Dedifferentiated amniotic fluid mesenchymal stem cell (primary cell): ENCODE measurements around the gene XKR3.
"Not testable (repeated sequence)": the region's sequence is repeated elsewhere in the genome, so short reads cannot be mapped to it uniquely, and the experiment has no call there.

Experiments
- DNase-seq: peaks from one replicate; pipeline ENCODE4 v3.0.0-alpha.2; 2016; ENCODE audit errors: extremely low spot score

XKR3 gene

DNA sequence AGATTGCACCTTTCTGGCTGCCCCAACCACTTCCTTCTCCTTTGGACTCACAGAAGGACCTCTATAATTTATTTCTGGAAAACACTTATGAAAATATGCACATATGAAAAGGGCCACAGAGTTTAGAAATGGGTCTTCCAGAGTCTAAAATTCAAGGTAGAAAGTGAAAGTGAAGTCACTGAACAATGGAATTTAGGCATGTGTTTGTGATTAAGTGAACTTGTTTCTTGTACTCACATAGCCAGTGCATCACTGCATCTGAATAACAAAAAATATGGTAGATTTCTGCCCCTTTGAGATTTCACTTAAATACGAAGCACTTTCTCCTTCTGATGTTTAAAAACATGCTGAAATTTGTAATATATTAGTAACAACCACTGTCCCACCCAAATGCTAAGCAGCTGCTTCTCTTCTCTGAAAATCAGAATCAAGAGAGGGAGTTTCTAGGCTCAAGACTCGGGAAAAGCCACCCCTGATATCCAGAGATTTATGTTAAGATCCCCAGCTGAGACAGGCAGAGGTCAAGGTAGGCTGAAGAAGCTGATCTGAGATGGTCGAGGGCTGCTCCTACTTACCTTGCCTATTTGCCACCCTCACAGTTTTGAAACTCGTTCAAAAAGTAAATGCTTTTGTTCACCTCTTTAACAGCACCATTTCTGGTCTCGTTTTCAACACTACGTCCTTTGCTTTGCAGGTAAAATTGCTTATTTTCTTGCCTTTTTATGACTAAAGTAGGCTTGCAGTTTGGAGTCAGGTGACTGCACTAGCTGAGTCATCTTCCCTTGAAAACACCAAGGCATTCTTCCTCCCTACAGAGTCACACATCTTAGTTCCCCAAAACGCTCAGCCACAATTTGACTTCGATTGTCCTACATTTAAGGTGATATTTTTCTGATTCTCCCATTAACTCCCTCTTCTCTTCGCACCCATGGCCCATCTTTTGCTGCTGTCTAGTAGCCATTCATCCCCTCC, at the start of gene XKR3:
Gene XKR3 (minus strand): TSS at position 696 of the 972 bp plus-strand sequence. CDS start 17,338 bp downstream, outside the sequence.
- no peak for DNase-seq

DNA sequence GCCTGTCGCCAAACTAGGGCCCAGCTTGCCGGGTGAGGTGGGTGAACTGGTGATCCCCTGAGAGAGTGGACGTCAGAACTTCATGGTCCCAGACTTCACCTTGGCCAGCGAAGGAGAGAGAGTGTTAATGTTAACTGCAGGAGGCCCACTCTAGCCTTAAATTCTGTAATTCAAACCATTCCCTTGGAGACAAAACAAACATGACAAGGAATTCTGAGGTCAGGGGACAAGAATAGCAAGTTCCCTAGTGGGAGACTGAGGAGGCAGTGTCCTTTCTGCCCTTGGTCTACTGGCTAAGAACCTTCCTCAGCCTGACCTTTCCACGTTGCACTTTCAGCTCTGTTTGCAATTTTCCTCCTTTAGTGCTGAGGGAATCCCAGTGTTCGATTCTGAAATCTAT, 44.4 kb upstream of the XKR3 start:
- not testable (repeated sequence) for DNase-seq

DNA sequence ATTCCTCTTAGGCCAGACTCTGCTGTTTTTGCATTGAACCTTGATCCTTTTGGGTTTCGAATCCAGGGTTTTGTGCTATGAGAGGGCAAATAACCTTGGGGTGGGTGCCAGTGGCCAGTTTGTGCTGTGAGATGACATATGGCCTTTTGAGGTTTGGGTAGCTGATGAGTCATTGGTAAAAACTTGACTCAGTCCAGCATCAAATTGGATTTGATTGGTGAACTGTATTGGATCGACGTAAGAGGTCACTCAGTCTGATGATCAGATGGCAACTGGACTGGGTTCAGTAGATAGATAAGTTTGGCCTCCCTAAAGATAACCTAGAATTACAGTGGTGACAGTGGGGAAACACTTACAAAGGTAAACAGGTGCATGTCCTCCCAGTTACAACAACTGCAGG, 41.0 kb upstream of the XKR3 start:
- DNase-seq = no peak

DNA sequence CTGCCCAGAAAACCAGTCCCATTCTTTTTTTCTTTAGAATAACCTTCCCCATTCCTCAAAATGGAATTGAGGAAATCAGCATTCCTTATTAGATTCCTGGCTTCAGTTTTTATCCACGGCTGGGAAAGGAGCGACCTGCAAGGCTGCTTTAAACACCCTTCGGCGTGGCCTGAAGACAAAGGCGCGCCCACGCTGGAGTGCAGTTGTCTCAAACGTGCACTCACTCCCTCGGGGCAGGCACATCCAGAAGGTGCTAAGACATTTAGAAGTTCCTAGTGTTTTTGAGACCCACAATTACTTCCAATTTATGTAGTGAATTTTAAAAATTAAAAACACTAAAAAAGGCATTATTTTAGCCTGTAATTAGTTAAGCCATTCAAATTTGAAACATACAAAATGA, 31.6 kb upstream of the XKR3 start:
- not testable (repeated sequence) for DNase-seq

DNA sequence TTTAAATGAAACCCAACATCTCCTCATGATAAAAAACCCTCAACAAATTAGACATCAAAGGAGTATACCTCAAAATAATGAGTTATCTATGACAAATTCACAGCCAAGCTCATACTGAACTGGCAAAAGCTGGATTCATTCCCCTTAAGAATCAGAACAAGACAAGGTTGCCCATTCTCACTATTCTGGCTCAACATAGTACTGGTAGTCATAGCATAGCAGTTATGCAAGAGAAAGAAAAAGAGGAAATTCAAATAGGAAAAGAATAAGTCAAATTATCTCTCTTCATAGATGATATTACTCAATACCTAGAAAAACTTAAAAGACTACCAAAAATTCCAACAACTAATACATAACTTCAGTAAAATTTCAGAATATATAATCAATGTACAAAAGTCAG, 29.4 kb upstream of the XKR3 start:
- DNase-seq = no peak

DNA sequence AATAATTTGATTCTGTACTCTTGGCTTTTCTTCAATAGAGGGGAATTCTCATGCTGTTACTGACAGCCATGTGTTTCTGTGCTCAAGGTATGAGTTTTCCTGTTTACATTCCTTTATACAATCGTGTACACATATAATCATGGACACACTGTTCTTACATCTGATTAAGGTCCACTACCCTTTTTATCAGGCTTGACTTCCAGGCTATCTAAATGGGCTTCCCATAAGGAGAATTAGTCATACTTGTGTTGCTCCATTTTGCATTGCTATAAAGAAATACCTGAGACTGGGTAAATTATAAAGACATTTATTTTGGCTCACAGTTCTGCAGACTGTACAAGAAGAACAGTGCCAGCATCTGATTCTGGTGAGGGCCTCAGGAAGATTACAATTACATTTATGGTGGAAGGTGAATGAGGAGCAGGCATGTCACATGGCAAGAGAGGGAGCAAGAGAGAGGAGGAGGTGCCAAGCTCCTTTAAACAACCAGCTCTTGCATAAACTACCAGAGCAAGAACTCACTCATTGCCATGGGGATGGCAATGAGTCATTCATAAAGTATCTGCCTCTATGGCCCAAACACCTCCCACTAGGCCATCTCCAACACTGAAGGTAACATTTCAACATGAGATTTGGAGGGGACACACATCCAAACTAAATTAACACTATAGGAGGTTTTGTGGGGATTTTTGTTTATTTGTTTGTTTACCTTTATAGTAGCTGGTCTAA, 26.2 kb upstream of the XKR3 start:
- not testable (repeated sequence) for DNase-seq

DNA sequence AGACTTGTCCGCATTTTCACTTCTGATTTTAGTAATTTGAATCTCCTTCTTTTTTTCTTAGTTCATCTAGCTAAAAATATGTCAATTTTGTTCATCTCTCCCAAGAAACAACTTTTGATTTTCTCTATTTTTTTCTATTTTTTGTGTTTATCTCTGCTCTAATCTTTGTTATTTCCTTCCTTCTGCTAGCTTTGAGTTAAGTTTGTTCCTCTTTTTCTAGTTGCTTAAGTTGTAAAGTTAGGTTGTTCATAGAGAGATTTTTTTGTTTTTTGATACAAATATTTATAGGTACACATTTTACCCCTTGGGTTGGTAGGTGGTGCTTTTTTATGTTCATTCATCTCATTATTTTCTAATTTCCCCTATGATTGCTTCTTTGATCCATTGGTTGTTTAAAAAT, 22.1 kb upstream of the XKR3 start:
- no peak for DNase-seq

DNA sequence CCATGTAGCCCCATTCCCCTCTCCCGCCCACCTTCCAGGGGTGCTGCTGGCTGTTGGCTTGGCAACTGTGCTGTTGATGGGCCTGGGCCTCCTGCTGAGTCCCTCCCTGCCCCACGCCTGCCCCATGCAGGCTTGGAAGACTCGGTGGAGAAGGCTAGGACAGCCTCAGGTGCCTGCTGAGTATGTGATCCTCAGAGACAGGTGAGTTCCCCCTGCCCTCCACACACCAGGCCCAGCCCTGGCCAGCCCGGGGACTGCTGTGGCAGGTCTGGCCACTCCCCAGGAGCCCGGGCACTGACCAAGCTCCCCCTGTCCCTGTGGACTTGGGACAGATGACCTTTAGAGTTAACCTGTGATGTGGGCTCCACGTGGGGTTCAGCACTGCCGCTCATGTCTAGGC, 20.7 kb upstream of the XKR3 start:
- no peak for DNase-seq

DNA sequence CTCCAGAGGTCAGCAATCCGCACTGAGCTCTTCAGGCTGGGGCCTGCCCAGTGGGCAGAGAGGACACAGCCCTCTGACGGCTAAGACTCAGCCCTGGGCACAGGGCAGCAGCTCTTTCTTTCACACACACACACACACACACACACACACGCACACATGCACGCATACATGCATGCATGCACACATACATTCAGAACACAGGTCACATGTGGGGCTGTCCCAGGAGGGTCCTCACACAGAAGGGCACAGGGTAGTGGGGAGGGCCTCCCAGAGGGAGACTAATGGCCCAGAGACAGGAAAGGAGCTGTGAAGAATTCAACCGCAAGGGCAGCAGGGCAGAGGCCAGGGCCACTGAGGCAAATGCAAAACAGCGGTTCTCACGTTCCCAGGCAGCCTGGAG, 20.3 kb upstream of the XKR3 start:
- no peak for DNase-seq

DNA sequence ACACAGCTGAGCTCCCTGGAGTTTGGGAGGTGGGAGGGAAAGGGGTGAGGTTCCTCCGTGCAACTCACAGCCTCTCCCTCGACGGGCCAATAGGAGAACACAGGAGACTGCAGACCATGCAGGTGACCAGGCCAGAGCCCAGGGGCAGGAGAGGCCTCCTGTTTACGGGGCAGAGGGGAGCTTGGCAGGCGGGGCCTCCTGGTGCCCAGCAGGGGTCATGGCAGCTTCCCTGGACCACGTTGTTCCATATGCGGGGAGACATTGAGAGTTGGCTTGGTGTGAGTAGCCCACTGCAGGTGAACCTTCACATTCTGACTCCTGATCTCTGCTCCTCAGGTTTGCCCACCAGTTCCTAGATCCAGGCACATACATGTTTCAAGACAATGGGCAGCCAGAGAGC, 19.3 kb upstream of the XKR3 start:
- no peak for DNase-seq

DNA sequence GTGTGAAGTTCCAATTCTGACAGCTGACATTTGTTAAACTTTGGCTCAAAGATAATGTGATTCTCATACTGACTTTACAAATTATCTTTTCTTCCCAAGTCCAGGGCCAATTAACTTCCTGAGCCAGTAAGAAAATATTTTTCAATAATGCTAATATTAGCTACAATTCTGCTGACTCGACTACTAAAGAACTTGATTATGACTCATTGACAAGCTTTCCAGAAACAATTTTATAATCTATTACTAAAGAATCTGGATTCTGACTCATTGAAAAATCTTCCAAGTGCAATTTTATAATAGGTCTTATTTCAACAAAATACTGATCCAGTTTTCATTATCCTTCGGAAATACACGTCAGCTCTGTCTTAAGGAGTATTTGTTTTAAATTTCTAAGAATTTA, 12.9 kb upstream of the XKR3 start:
- no peak for DNase-seq

DNA sequence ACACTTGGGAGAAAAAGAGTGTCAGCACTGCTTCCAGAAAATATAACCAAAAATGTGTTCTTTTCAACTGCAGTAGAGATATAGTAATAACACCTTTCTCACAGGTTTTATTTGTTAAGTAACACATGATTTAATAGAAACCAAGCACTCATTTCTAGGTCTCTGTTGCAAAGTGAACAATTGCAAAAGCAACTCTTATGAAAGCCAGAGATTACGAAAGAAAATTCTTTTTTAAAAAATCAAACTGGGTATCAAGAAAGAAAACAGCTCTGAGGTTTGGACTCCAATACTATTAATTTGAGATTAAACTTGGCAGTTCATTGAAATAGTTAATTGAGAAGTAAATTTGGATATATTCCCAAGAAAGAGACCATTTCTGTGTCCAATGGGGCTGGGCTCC, 9.8 kb upstream of the XKR3 start:
- no peak for DNase-seq

DNA sequence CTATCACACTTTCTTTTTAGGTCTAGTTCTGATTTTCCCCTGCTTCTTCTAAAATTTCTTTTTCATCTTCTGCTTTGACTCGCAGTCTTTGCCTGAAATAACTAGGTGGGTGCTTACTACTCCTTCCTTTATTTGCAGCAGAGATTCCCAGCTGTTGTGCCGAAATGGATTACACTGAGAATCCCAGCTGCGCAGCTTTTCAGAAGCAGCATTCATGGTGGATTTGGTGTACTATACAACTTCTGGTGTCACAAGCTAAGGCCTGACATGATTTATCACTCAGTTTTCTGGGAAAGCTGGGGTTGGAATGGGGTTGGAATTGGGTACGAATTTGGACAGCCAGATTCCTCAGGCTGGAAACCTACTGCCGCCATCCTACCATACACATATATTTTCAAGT, 6.0 kb upstream of the XKR3 start:
- no peak for DNase-seq

DNA sequence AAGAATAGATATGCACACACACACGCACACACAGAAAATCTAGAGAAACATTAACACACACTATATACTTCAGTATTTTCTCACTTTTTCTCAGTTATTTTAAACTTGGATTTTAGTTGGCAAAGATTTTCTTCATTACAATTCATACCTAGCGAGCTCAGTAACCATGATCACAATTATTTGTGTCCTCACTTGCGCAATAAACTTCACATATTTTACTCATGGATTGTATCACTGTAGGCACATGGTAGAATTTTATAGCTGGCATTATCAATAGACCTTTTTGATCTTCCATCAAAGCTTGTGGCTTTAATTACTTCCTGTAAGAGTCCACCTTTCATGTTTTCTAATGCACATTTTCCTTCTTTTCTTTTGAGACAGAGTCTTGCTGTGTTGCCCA, 4.8 kb upstream of the XKR3 start:
- DNase-seq = no peak

DNA sequence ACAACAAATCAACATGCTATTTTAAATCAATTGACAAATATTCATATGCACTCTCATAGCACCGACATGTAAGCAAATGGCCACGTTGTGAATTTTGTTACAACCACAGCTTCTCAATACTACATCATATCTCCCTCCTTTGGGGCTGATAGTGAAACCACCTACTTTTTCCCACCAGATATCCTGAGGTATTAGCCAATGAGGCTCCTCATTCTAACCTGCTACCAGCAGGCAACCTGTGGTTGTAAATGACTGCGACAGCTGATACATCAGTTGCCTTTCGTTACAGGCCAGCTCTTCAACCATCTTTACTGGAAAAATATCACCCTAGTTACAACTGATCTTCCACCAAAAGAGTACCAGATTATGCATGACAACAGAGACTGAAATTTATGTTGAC, 3.7 kb upstream of the XKR3 start:
- DNase-seq = no peak

DNA sequence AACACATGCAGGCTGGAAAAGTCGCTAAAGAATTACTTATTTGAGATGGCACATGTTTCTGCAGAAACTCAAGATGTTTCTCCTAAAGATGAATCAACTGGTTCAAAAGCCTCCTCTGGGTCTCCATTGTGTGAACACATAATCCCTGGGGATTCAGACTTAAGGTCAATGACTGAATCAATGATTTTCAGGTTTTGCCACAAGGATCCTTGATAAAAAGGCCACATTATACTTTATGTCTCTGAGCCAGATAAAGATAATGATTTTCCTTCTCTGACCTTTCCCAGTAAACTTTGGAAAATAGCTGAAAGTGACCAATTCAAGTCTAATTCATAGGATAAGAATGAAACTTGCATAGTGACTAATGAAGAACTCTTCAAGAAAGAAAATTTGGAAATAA, 2.3 kb upstream of the XKR3 start:
- DNase-seq = no peak

DNA sequence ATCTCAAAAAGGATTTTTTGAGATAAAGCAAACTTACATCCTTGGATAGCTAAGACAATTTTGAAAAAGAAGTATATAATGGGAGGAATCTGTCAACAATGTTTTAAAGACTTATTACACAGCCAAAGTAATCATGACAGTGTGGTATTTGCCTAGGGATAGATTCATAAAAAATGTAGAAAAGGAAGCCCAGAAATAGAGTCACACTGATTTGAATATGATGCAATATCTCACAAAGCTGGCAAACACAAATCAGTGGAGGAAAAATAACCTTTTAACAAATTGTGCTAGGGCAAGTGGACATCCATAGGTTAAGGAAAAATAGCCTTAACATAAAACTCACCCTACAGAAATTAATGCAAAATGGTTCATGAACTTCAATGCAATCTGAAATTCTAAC, 6.0 kb downstream of the XKR3 start:
- no peak for DNase-seq

DNA sequence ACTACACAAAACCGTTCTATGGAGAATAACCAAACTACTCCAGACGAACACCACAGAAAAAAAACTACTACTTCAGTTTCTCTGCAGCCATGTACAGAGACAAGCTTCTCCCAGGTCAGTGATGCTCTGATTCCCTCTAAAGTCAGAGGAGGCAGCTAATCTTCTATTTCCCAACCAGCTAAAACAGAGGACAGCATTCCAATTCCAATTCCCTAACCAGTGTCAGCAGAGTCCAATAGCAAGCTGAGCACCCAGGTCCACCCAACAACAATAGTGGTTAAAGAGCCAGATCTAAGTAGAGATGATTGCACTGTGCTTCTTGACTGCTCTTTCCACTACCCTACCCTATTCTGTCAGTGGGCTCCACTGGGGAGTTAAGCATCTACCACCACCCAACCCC, 6.7 kb downstream of the XKR3 start:
- no peak for DNase-seq

DNA sequence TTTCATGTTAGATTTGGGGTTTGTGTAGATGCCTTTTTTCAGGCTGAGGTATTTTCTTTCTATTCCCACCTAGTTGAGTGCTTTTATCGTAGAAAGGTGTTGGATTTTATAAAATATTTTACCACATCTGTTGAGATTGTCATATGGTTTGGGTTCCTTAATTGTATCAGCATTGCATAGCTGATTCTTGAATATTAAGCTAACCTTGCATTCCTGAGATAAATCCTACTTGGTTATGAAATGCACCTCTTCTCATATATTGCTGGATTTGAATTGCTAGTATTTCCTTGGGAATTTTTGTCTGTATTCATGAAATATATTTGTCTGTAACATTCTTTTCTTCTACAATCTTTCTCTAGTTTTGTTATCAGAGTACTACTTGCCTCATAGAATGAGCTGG, 10.1 kb downstream of the XKR3 start:
- DNase-seq = no peak

DNA sequence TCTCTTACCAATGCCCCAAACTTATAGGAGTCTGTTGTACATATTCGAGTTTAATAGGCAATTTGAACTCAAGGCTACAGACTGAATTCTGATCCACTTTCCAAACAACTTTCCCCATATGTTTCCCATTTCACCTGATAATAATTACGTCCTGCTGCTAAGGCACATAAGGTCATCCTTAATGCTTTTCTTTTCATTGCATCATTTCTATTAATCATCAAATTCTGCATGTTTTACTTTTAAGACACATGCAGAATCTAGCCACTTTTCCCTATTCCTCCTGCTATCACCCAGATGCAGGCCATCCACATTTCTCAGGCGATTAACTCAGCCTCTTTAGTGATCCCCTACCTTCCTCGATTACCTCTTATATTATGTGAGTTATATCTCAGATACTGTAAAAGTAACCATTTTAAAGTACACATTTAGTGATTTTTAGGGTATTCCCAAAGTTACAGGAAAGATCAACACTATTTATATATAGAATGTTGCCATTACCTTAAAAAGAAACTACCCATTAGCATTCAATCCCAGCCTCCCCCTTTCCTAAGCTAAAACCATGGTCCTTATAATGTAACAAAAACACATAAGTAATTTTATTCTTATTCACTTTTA, 14.9 kb downstream of the XKR3 start:
- no peak for DNase-seq

DNA sequence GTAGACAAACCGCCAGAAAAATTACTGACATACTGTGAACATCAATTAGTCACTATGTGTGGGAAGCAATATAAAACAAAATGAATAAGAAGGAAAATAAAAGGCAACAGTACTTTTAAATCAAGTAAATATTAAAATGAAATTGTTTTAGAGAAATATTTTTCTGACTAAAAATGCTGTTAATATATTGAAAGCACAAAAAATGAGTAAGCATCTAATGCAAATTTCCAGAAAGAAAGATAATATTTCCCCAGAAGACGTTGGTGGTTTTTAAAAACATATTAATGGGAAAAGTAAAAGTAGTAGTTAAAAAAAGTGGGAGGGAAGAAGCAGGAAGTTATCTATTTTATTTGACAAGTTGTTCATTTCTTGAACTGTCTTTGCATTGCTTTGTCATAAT, 16.5 kb downstream of the XKR3 start:
- no peak for DNase-seq

DNA sequence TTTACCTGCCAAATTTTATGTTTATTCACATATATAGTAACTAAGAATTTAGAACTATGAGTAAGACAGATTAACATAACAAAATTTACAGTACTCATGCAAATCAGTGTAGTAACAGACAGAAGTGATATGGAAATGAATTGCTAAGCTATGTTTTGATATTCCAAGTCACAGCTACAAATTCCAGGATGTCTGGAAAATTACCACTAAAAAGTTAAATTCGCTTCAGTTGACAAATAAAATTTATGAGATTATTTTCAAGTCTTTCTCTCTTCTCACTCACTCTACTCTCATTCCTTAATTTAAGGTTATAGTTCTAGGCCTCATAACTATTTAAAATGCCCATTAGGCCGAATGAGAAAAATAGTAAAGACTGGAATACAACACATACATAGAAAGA, 18.1 kb downstream of the XKR3 start:
- DNase-seq = no peak

DNA sequence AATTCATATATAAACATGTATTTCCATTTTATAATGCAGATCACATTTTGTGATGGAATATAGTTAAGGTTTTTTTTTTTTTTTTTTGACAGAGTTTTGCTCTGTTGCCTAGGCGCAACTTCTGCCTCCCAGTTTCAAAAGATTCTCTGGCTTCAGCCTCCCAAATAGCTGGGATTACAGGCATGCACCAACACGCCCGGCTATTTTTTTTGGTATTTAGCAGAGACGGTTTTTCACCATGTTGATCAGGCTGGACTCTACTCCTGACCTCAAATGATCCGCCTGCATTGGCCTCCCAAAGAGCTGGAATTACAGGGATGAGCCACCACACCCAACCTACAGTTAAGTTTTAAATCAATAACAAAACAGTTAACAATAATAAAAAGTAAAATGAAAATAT, 18.8 kb downstream of the XKR3 start:
- no peak for DNase-seq
